ENCODE measurements around the gene PEX19. TPM values are rescaled to one million over a fixed set of nuclear protein-coding genes. Genes with fewer than 3 reads are reported as not detected.
A peak's percentile ranks its signal among the peaks of the same experiment; 100 is the strongest.

The PEX19 gene
- total and polyA plus RNA-seq, 10 of the 15 experiments (the other 5 are each of a cell fraction or from before 2014, with no cell fraction given): 27.1 to 58.1 (median 39.6) TPM

- ChIA-PET RAD21 (ENCODE audit: unreplicated experiment) (interaction anchor here (0.7 to 6.7 kb wide), 12 partner anchors 9 to 892 kb away, joined by 3 to 68 read pairs (median 6); partner anchors contain the start of genes IGSF8 and PEX19), SMC1A (ENCODE audit: uncharacterized antibody, unreplicated experiment) (interaction anchor here (0.6 to 5.3 kb wide), 9 partner anchors 10 to 337 kb away, joined by 3 to 47 read pairs (median 3); partner anchors contain the start of genes NCSTN, PEA15, PEX19 and TAGLN2), POLR2A (interaction anchor here (0.5 to 5.3 kb wide), 21 partner anchors 11 to 1110 kb away, joined by 3 to 29 read pairs (median 3); partner anchors contain the start of genes IGSF8, PEA15 and PEX19), CTCF (interaction anchor here (0.8 to 8.1 kb wide), 13 partner anchors 10 to 114 kb away, joined by 3 to 86 read pairs (median 8); partner anchors contain the start of genes PEA15 and PEX19)
- H4K20me1 ChIP-seq (ENCODE audit: control insufficient read depth, insufficient read depth): no peaks in the 10 kb centered on the region
- H3K36me3 ChIP-seq (ENCODE audit: control insufficient read depth in 2 of 2, insufficient read depth in 2 of 2, low read length in 1 of 2): no peaks in the 10 kb centered on the region
- peaks cover 3% of the 10 kb centered on the region for H3K4me1 ChIP-seq (ENCODE audit: control insufficient read depth, insufficient read depth, low read length)
- H3K9me3 ChIP-seq (replicated peaks; ENCODE audit: control insufficient read depth, insufficient read depth, low read length): no peaks in the 10 kb centered on the region
- peak; percentile 94 for DNase-seq (ENCODE audit: low read depth, low spot score)
- ATAC-seq: peak; percentile 89
- peak within 1 kb of the TSS; percentile 90 for H3K27ac ChIP-seq (ENCODE audit: control insufficient read depth, insufficient read depth)
- H3K4me3 ChIP-seq: peak within 1 kb of the TSS; percentile 82
- peak; percentile 94 for FAIRE-seq
- peaks cover 38% of the 10 kb centered on the region for H3K79me2 ChIP-seq (ENCODE audit: control insufficient read depth, insufficient read depth, low read length)
- peak within 1 kb of the TSS; percentile 85 for H3K4me2 ChIP-seq (ENCODE audit: control insufficient read depth, insufficient read depth)
- peak within 1 kb of the TSS; percentile 92 for H3K9ac ChIP-seq (ENCODE audit: control insufficient read depth, insufficient read depth, low read length)
- in situ Hi-C loops (cut with MboI): no loop called here
- H3K27me3 ChIP-seq (replicated peaks in 1 of 2; ENCODE audit: control insufficient read depth in 2 of 2, insufficient read depth in 2 of 2, low read length in 1 of 2): no peaks in the 10 kb centered on the region
- 3% methylated on average over 62 of the region's 67 CpGs for WGBS (ENCODE audit: insufficient coverage, insufficient replicate concordance, low lambda C conversion rate, missing lambda C conversion rate)
- peak within 1 kb of the TSS; percentile 84 for H2AFZ ChIP-seq (ENCODE audit: control insufficient read depth, low read depth, low read length)
- TSS peak; percentile 59 for BruUV-seq (replicated peaks)
- intact Hi-C loops (cut with micrococcal nuclease; ENCODE audit: unreplicated experiment): loop anchor here (1.0 kb wide), 1 partner anchor 23 kb away; the partner anchor contains the start of gene PEX19
- TF ChIP-seq NR2F1 (conservative IDR thresholded peaks at IDR 0.05) (peak; percentile 35; the same call in 1 of the 2 replicates), MEF2A (IDR thresholded peaks at IDR 0.05; ENCODE audit: insufficient read depth, low read depth, low read length) (no peak), MYB (IDR thresholded peaks at IDR 0.05; ENCODE audit: borderline replicate concordance, low read depth, low read length) (0 out of 2 replicates have a peak, but pooled peaks have one; percentile 15), MXI1 (IDR thresholded peaks at IDR 0.05; ENCODE audit: low read depth, low read length) (peak; percentile 28; the same call in 1 of the 2 replicates), ASH2L (IDR thresholded peaks at IDR 0.05; ENCODE audit: borderline replicate concordance, low read depth) (no peak; the same call in 1 of the 2 replicates), ZNF24 (IDR thresholded peaks at IDR 0.05) (no peak), ATF2 (IDR thresholded peaks at IDR 0.05; ENCODE audit: low read length) (no peak), NR2C2 (IDR thresholded peaks at IDR 0.05; ENCODE audit: borderline replicate concordance, control insufficient read depth, insufficient read length, low read depth) (no peak), ZBED1 (IDR thresholded peaks at IDR 0.05; ENCODE audit: borderline replicate concordance) (no peak; the same call in 1 of the 2 replicates), RAD21 (IDR thresholded peaks at IDR 0.05; ENCODE audit: insufficient read depth, low read depth, low read length) (no peak), NKRF (conservative IDR thresholded peaks at IDR 0.05) (0 out of 2 replicates have a peak, but pooled peaks have one; percentile 59), IRF4 (IDR thresholded peaks at IDR 0.05; ENCODE audit: low read depth, low read length) (no peak), SMARCA5 (IDR thresholded peaks at IDR 0.05) (peak; percentile 61; the same call in 1 of the 2 replicates), CREM (IDR thresholded peaks at IDR 0.05; ENCODE audit: low read depth) (0 out of 2 replicates have a peak, but pooled peaks have one; percentile 48), EED (IDR thresholded peaks at IDR 0.05; ENCODE audit: low read depth) (no peak), RB1 (IDR thresholded peaks at IDR 0.05; ENCODE audit: borderline replicate concordance) (no peak), NFYA (IDR thresholded peaks at IDR 0.05; ENCODE audit: borderline replicate concordance, low read depth, low read length) (no peak), TBL1XR1 (IDR thresholded peaks at IDR 0.05; ENCODE audit: low read depth, low read length) (no peak), BACH1 (IDR thresholded peaks at IDR 0.05; ENCODE audit: borderline replicate concordance) (peak; percentile 40), MYC (IDR thresholded peaks at IDR 0.05; ENCODE audit: insufficient read depth, insufficient read length, insufficient replicate concordance, low read length, severe bottlenecking) (no peak), RUNX3 (IDR thresholded peaks at IDR 0.05; ENCODE audit: low read length) (peak; percentile 34; the same call in 1 of the 2 replicates)
Observed at GRCh38 chr1:160261893-160262794, 22.8 kb downstream of the PEX19 start, which contains the start of gene DCAF8. Gene DCAF8 (minus strand): TSS chr1:160262549. CDS start chr1:160244008, 18,541 bp downstream.
